ENCODE data around the gene GIMD1. TPM values are rescaled to one million over a fixed set of nuclear protein-coding genes. Genes with fewer than 3 reads are reported as not detected.

GIMD1 gene
- total RNA-seq, 1 donor from 2014 or later = not detected

GRCh38 chr4:106371161-106371560 lies 2.6 kb upstream of the GIMD1 start:
- H3K4me1 Mint-ChIP-seq (ENCODE audit: unreplicated experiment) = peaks cover 22% of the 10 kb centered on the region
- no peak overlapping the region for H3K4me3 Mint-ChIP-seq (ENCODE audit: unreplicated experiment)
- H3K9me3 Mint-ChIP-seq (ENCODE audit: unreplicated experiment) = no peaks in the 10 kb centered on the region
- TF ChIP-seq CTCF (IDR thresholded peaks at IDR 0.05; ENCODE audit: unreplicated experiment) = no peak
- no peak overlapping the region for H3K27ac Mint-ChIP-seq (ENCODE audit: unreplicated experiment)
- no peak for DNase-seq (ENCODE audit: low spot score)
- no peaks in the 10 kb centered on the region for H3K36me3 Mint-ChIP-seq (ENCODE audit: low read depth, unreplicated experiment)
- no peaks in the 10 kb centered on the region for H3K27me3 Mint-ChIP-seq (ENCODE audit: unreplicated experiment)

GRCh38 chr4:106370214-106370613 lies 1.6 kb upstream of the GIMD1 start:
- no peak for TF ChIP-seq CTCF (IDR thresholded peaks at IDR 0.05; ENCODE audit: unreplicated experiment)
- peaks cover 29% of the 10 kb centered on the region for H3K4me1 Mint-ChIP-seq (ENCODE audit: unreplicated experiment)
- peak overlapping the region; percentile 48 for H3K27ac Mint-ChIP-seq (ENCODE audit: unreplicated experiment)
- H3K36me3 Mint-ChIP-seq (ENCODE audit: low read depth, unreplicated experiment) = no peaks in the 10 kb centered on the region
- no peak for DNase-seq (ENCODE audit: low spot score)
- no peaks in the 10 kb centered on the region for H3K27me3 Mint-ChIP-seq (ENCODE audit: unreplicated experiment)
- H3K4me3 Mint-ChIP-seq (ENCODE audit: unreplicated experiment) = no peak overlapping the region
- H3K9me3 Mint-ChIP-seq (ENCODE audit: unreplicated experiment) = no peaks in the 10 kb centered on the region

GRCh38 chr4:106369456-106370060 lies 980 bp upstream of the GIMD1 start:
- DNase-seq (ENCODE audit: low spot score) = peak; percentile 51
- H3K36me3 Mint-ChIP-seq (ENCODE audit: low read depth, unreplicated experiment) = no peaks in the 10 kb centered on the region
- no peaks in the 10 kb centered on the region for H3K9me3 Mint-ChIP-seq (ENCODE audit: unreplicated experiment)
- H3K27me3 Mint-ChIP-seq (ENCODE audit: unreplicated experiment) = no peaks in the 10 kb centered on the region
- H3K4me1 Mint-ChIP-seq (ENCODE audit: unreplicated experiment) = peaks cover 32% of the 10 kb centered on the region
- peak; percentile 20 for TF ChIP-seq CTCF (IDR thresholded peaks at IDR 0.05; ENCODE audit: unreplicated experiment)
- peak overlapping the region; percentile 68 for H3K27ac Mint-ChIP-seq (ENCODE audit: unreplicated experiment)
- no peak overlapping the region for H3K4me3 Mint-ChIP-seq (ENCODE audit: unreplicated experiment)

- H3K27me3 Mint-ChIP-seq (ENCODE audit: unreplicated experiment) = no peaks in the 10 kb centered on the region
- no peak overlapping the region for H3K27ac Mint-ChIP-seq (ENCODE audit: unreplicated experiment)
- no peak for DNase-seq (ENCODE audit: low spot score)
- no peaks in the 10 kb centered on the region for H3K9me3 Mint-ChIP-seq (ENCODE audit: unreplicated experiment)
- H3K36me3 Mint-ChIP-seq (ENCODE audit: low read depth, unreplicated experiment) = no peaks in the 10 kb centered on the region
- H3K4me1 Mint-ChIP-seq (ENCODE audit: unreplicated experiment) = peaks cover 38% of the 10 kb centered on the region
- H3K4me3 Mint-ChIP-seq (ENCODE audit: unreplicated experiment) = no peak overlapping the region
- TF ChIP-seq CTCF (IDR thresholded peaks at IDR 0.05; ENCODE audit: unreplicated experiment) = no peak
Measured at GRCh38 chr4:106367072-106367471, 1.5 kb downstream of the GIMD1 start.

GRCh38 chr4:106366026-106366425 lies 2.6 kb downstream of the GIMD1 start:
- Mint-ChIP-seq H3K27me3 (ENCODE audit: unreplicated experiment) (no peaks in the 10 kb centered on the region), H3K36me3 (ENCODE audit: low read depth, unreplicated experiment) (no peaks in the 10 kb centered on the region), H3K9me3 (ENCODE audit: unreplicated experiment) (no peaks in the 10 kb centered on the region), H3K27ac (ENCODE audit: unreplicated experiment) (peak overlapping the region; percentile 81), H3K4me1 (ENCODE audit: unreplicated experiment) (peaks cover 38% of the 10 kb centered on the region), H3K4me3 (ENCODE audit: unreplicated experiment) (no peak overlapping the region)
- no peak for TF ChIP-seq CTCF (IDR thresholded peaks at IDR 0.05; ENCODE audit: unreplicated experiment)
- DNase-seq (ENCODE audit: low spot score) = no peak
